B cell (primary cell): ENCODE results near the gene STXBP1. TPM values are rescaled to one million over a fixed set of nuclear protein-coding genes. Genes with fewer than 3 reads are reported as not detected.

Experiments used
- ATAC-seq: fragments of 200-7000 bp; cut with Tn5 transposase; one replicate; pipeline ENCODE4 v1.10.0; 2021; ENCODE audit warnings: low read depth, mild to moderate bottlenecking, moderate number of reproducible peaks, moderate library complexity
- CTCF ChIA-PET: fragments of 350-600 bp; sonication (Branson Sonifier 250); formaldehyde crosslinking; loops from one replicate; lab custom pipeline; 2021; ENCODE audit warnings: antibody characterized with exemption, inconsistent platforms; lab: Charles Lee
- POLR2A ChIA-PET: fragments of 350-600 bp; sonication (Branson Sonifier 250); formaldehyde crosslinking; loops from one replicate; lab custom pipeline; 2021; ENCODE audit warnings: antibody characterized with exemption; lab: Charles Lee
- DNase-seq: peaks from one replicate; pipeline ENCODE4 v3.0.0; 2013
- H2AFZ ChIP-seq: 2 replicates; pipeline ENCODE4 v1.6.1; 2012; ENCODE audit warnings: mild to moderate bottlenecking, low read depth, low read length; ENCODE audit not compliant: insufficient read depth, poor library complexity, severe bottlenecking
- H3K27ac ChIP-seq, 2 donors: 1 replicate in 1 of 2; 2 replicates in 1 of 2; pipeline ENCODE4 v1.5.1; 2012 to 2013; ENCODE audit warnings: low read length in 2 of 2, mild to moderate bottlenecking in 2 of 2, moderate library complexity in 1 of 2
- H3K27me3 ChIP-seq, 4 experiments: fragments of 200-600 bp in 1 of 4; sonication (generic) in 1 of 4; replicated peaks in 1 of 4; 1 replicate in 2 of 4; 2 replicates in 2 of 4; pipeline versions ENCODE4 v1.6.1 to v1.7.0; 2013 to 2016; ENCODE audit warnings: low read length in 3 of 4, mild to moderate bottlenecking in 2 of 4, mixed read lengths in 1 of 4, moderate library complexity in 1 of 4; ENCODE audit not compliant: insufficient read depth in 4 of 4, control insufficient read depth in 3 of 4; ENCODE audit errors: control extremely low read depth in 1 of 4
- H3K36me3 ChIP-seq, 2 experiments: replicated peaks in 1 of 2; 1 replicate in 1 of 2; 2 replicates in 1 of 2; pipeline versions ENCODE4 v1.6.1 to v1.7.1; 2013; ENCODE audit warnings: low read length in 1 of 2; ENCODE audit not compliant: insufficient read depth in 2 of 2, control insufficient read depth in 1 of 2; ENCODE audit errors: control extremely low read depth in 1 of 2, extremely low read depth in 1 of 2
- H3K4me1 ChIP-seq, 2 donors: fragments of 200-600 bp in 1 of 2; sonication (generic) in 1 of 2; 1 replicate in 1 of 2; 2 replicates in 1 of 2; pipeline versions ENCODE4 v1.5.1 to v1.6.1; 2013 to 2017; ENCODE audit warnings: low read length in 2 of 2; ENCODE audit not compliant: control insufficient read depth in 2 of 2, insufficient read depth in 2 of 2
- H3K4me2 ChIP-seq: replicated peaks from 2 replicates; pipeline ENCODE3; 2012; ENCODE audit warnings: mild to moderate bottlenecking, low read depth, low read length; ENCODE audit not compliant: poor library complexity, severe bottlenecking
- H3K4me3 ChIP-seq, 5 experiments: fragments of 200-600 bp in 1 of 5; sonication (generic) in 1 of 5; 1 replicate in 3 of 5; 2 replicates in 2 of 5; pipeline versions ENCODE4 v1.5.1 to v1.7.0; 2011 to 2016; ENCODE audit warnings: low read length in 4 of 5, mild to moderate bottlenecking in 4 of 5, low read depth in 2 of 5, control low read depth in 1 of 5, moderate library complexity in 1 of 5; ENCODE audit not compliant: insufficient read depth in 1 of 5; ENCODE audit errors: control extremely low read depth in 1 of 5, extremely low read depth in 1 of 5
- H3K79me2 ChIP-seq: fragments of 200-600 bp; sonication (generic); one replicate; pipeline ENCODE4 v1.6.0; 2016; ENCODE audit warnings: low read length; ENCODE audit not compliant: control insufficient read depth, insufficient read depth
- H3K9ac ChIP-seq: fragments of 200-600 bp; sonication (generic); 2 replicates; pipeline ENCODE4 v1.6.1; 2017; ENCODE audit warnings: mild to moderate bottlenecking, low read length, moderate library complexity
- H3K9me3 ChIP-seq, 3 donors: one replicate each; pipeline versions ENCODE4 v1.6.1 to v1.7.1; 2013; ENCODE audit warnings: low read length in 2 of 3; ENCODE audit not compliant: control insufficient read depth in 2 of 3, insufficient read depth in 1 of 3; ENCODE audit errors: control extremely low read depth in 1 of 3
- H4K20me1 ChIP-seq: 2 replicates; pipeline ENCODE4 v1.6.0; 2012; ENCODE audit warnings: mild to moderate bottlenecking, low read length; ENCODE audit not compliant: insufficient read depth, control insufficient read depth, poor library complexity, severe bottlenecking
- H3K27ac Mint-ChIP-seq: one replicate; pipeline ENCODE4 v1.8.0; 2021; ENCODE audit warnings: mixed read lengths
- H3K27me3 Mint-ChIP-seq: one replicate; pipeline ENCODE4 v1.8.0; 2021; ENCODE audit warnings: mixed read lengths
- H3K4me1 Mint-ChIP-seq: one replicate; pipeline ENCODE4 v1.8.0; 2021; ENCODE audit warnings: mixed read lengths
- H3K4me3 Mint-ChIP-seq: one replicate; pipeline ENCODE4 v1.8.0; 2021; ENCODE audit warnings: mixed read lengths
- H3K9me3 Mint-ChIP-seq: one replicate; pipeline ENCODE4 v1.8.0; 2022; ENCODE audit warnings: mixed read lengths; ENCODE audit not compliant: insufficient read depth
- CTCF ChIP-seq: fragments of 200-600 bp; IDR thresholded peaks from one replicate; pipeline ENCODE4 v1.8.0; 2022; ENCODE audit warnings: antibody characterized with exemption, mild to moderate bottlenecking
- EZH2 ChIP-seq: IDR thresholded peaks from 2 replicates; pipeline ENCODE4 v1.6.1; 2012; ENCODE audit warnings: borderline replicate concordance, low read depth, mild to moderate bottlenecking, moderate library complexity, low read length; ENCODE audit not compliant: insufficient read depth, poor library complexity, severe bottlenecking
- WGBS: methylation state at CpG from one replicate; pipeline ENCODE4 v1.1.5; 2013; ENCODE audit warnings: missing lambda C conversion rate; ENCODE audit not compliant: insufficient coverage; 5-methylcytosine and 5-hydroxymethylcytosine counted together
- intact Hi-C: fragments of 100-400 bp; cut with micrococcal nuclease; formaldehyde crosslinking; loops from one replicate; pipeline ENCODE4 v1.10.0; 2022
- polyA plus RNA-seq: library from polyadenylated mRNA; depleted of rRNA; stranded (reverse); fragments of >200 nt; gene quantifications from 2 replicates; pipeline ENCODE4 v1.2.3, GENCODE V29; 2012
- total RNA-seq, 2 donors: library from RNA; stranded (reverse); fragments of 120-200 nt in 1 of 2; gene quantifications; 1 replicate in 1 of 2; 2 replicates in 1 of 2; pipeline versions ENCODE4 v1.2.3 to v1.2.4, GENCODE V29; 2013 to 2022

The STXBP1 gene
- total and polyA plus RNA-seq, 2 donors (not counting 1 experiment from before 2014, with no cell fraction given): 0.62 TPM; not detected in 1

GRCh38 chr9:127660886-127661741 is 49.0 kb downstream of the STXBP1 start:
- no peak for TF ChIP-seq CTCF
- TF ChIP-seq EZH2: no peak
- no peak overlapping the region for H3K4me3 Mint-ChIP-seq
- DNase-seq (no peak), ATAC-seq (no peak)
- no peaks in the 10 kb centered on the region for H3K9me3 Mint-ChIP-seq
- POLR2A ChIA-PET: no interaction called here
- Histone ChIP-seq H3K27me3 (peaks cover 0 to 9% (median 0%) of the 10 kb centered on the region in 4 experiments), H3K9me3 (no peaks in the 10 kb centered on the region), H2AFZ (no peak overlapping the region), H3K4me1 (no peaks in the 10 kb centered on the region), H3K36me3 (no peaks in the 10 kb centered on the region), H3K27ac (no peak overlapping the region), H3K79me2 (no peaks in the 10 kb centered on the region), H4K20me1 (no peaks in the 10 kb centered on the region), H3K9ac (no peak overlapping the region), H3K4me2 (no peak overlapping the region), H3K4me3 (no peak overlapping the region)
- CTCF ChIA-PET: interaction anchor here (0.7 kb wide), 1 partner anchor 142 kb away, joined by 4 read pairs; no protein-coding TSS in a partner anchor
- no peak overlapping the region for H3K27ac Mint-ChIP-seq
- 84% methylated on average over 9 of the region's 13 CpGs for WGBS
- no peaks in the 10 kb centered on the region for H3K4me1 Mint-ChIP-seq
- intact Hi-C loops: no loop called here
- H3K27me3 Mint-ChIP-seq: peaks cover 40% of the 10 kb centered on the region

- ChIA-PET POLR2A (no interaction called here), CTCF (no interaction called here)
- H3K27ac Mint-ChIP-seq: no peak overlapping the region
- H2AFZ ChIP-seq: no peak overlapping the region
- no peak overlapping the region for H3K4me2 ChIP-seq
- no peak overlapping the region for H3K4me3 Mint-ChIP-seq
- no peak for TF ChIP-seq CTCF
- H3K4me3 ChIP-seq: no peak overlapping the region
- intact Hi-C loops: no loop called here
- no peak overlapping the region for H3K27ac ChIP-seq
- H3K79me2 ChIP-seq: no peaks in the 10 kb centered on the region
- H4K20me1 ChIP-seq: no peaks in the 10 kb centered on the region
- H3K4me1 ChIP-seq: no peaks in the 10 kb centered on the region
- no peaks in the 10 kb centered on the region for H3K9me3 Mint-ChIP-seq
- no peaks in the 10 kb centered on the region for H3K9me3 ChIP-seq
- no peaks in the 10 kb centered on the region for H3K36me3 ChIP-seq
- no peak for DNase-seq
- no peaks in the 10 kb centered on the region for H3K4me1 Mint-ChIP-seq
- 89% methylated on average over 1 of the region's 1 CpG for WGBS
- peaks cover 0 to 9% (median 0%) of the 10 kb centered on the region in 4 experiments for H3K27me3 ChIP-seq
- H3K9ac ChIP-seq: no peak overlapping the region
- peaks cover 38% of the 10 kb centered on the region for H3K27me3 Mint-ChIP-seq
- no peak for ATAC-seq
Measured at GRCh38 chr9:127662617-127663016, 50.5 kb downstream of the STXBP1 start.
